Measurements from ENCODE around the gene ATP10A.

DNA sequence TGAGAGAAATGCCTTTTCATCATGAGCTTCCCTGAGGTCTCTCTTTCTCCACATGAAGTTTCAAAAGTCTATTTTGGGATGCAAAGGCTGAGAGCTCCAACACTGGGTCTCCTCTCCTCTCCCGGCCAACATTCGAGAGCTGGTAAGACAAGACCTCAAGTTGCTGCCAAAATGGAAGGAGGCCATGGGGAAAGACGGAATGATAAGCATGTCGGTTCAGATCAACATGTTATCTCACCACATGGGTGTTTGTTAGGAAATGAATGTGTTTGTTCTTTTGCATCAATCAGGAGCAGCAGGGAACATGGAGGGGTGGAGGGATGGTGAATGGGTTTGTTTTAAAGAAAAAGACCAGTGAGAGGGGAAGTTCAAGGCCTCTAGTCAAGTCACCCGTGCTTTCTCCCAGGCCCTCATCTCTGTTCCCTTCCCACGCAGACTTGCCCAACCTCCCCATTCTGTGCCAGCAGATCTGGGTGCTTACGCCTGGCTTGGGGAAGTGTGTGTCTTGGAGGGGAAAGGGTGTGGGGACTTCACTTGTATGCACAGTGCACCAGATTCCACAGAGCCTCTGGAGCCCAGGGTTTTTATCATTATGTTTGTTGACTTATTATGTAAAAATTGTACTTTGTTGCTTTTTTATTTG lies 23.5 kb upstream of the ATP10A start:
- TF ChIP-seq, protein P1, sequence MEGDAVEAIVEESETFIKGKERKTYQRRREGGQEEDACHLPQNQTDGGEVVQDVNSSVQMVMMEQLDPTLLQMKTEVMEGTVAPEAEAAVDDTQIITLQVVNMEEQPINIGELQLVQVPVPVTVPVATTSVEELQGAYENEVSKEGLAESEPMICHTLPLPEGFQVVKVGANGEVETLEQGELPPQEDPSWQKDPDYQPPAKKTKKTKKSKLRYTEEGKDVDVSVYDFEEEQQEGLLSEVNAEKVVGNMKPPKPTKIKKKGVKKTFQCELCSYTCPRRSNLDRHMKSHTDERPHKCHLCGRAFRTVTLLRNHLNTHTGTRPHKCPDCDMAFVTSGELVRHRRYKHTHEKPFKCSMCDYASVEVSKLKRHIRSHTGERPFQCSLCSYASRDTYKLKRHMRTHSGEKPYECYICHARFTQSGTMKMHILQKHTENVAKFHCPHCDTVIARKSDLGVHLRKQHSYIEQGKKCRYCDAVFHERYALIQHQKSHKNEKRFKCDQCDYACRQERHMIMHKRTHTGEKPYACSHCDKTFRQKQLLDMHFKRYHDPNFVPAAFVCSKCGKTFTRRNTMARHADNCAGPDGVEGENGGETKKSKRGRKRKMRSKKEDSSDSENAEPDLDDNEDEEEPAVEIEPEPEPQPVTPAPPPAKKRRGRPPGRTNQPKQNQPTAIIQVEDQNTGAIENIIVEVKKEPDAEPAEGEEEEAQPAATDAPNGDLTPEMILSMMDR (IDR thresholded peaks at IDR 0.05; ENCODE audit: low read length): no peak
- TF ChIP-seq EZH2 (IDR thresholded peaks at IDR 0.05; ENCODE audit: borderline replicate concordance, low read length): no peak
